Mesendoderm (in vitro differentiated cells): ENCODE results near the gene GPR119. TPM values are rescaled to one million over a fixed set of nuclear protein-coding genes. Genes with fewer than 3 reads are reported as not detected.
"Not testable (repeated sequence)": the region's sequence is repeated elsewhere in the genome, so short reads cannot be mapped to it uniquely, and the experiment has no call there.

Experiments
- DNase-seq: peaks from one replicate; pipeline ENCODE4 v3.0.0; 2013
- H2AK5ac ChIP-seq: 2 replicates; pipeline ENCODE4 v1.6.1; 2013; ENCODE audit warnings: low read length, inconsistent platforms
- H2BK120ac ChIP-seq: 2 replicates; pipeline ENCODE4 v1.6.1; 2013; ENCODE audit warnings: low read depth, mild to moderate bottlenecking, low read length, moderate library complexity, mixed read lengths
- H2BK15ac ChIP-seq: replicated peaks from 2 replicates; pipeline ENCODE4 v1.6.1; 2013; ENCODE audit warnings: low read depth, mild to moderate bottlenecking, moderate library complexity
- H2BK5ac ChIP-seq: 2 replicates; pipeline ENCODE4 v1.6.1; 2013; ENCODE audit warnings: low read length, inconsistent platforms
- H3K18ac ChIP-seq: 2 replicates; pipeline ENCODE4 v1.6.1; 2013; ENCODE audit warnings: mild to moderate bottlenecking, low read length, mixed read lengths
- H3K23ac ChIP-seq: one replicate; pipeline ENCODE4 v1.6.1; 2013; ENCODE audit warnings: low read length
- H3K27ac ChIP-seq: 2 replicates; pipeline ENCODE4 v1.5.1; 2013; ENCODE audit warnings: low read depth, mild to moderate bottlenecking, inconsistent platforms, low read length, moderate library complexity
- H3K27me3 ChIP-seq: 2 replicates; pipeline ENCODE4 v1.6.1; 2013; ENCODE audit warnings: low read length, control low read depth, mild to moderate bottlenecking, inconsistent platforms; ENCODE audit not compliant: insufficient read depth, poor library complexity
- H3K36me3 ChIP-seq: 2 replicates; pipeline ENCODE4 v1.6.1; 2013; ENCODE audit warnings: low read length, inconsistent platforms; ENCODE audit not compliant: control insufficient read depth, insufficient read depth
- H3K4ac ChIP-seq: one replicate; pipeline ENCODE4 v1.6.1; 2013; ENCODE audit warnings: low read depth, mild to moderate bottlenecking, low read length, moderate library complexity
- H3K4me1 ChIP-seq: 2 replicates; pipeline ENCODE4 v1.6.1; 2013; ENCODE audit warnings: low read depth, low read length, inconsistent platforms; ENCODE audit not compliant: control insufficient read depth
- H3K4me2 ChIP-seq: 2 replicates; pipeline ENCODE4 v1.6.1; 2013; ENCODE audit warnings: low read length
- H3K4me3 ChIP-seq: 2 replicates; pipeline ENCODE4 v1.5.1; 2013; ENCODE audit warnings: mild to moderate bottlenecking, low read length
- H3K56ac ChIP-seq: one replicate; pipeline ENCODE4 v1.6.1; 2013; ENCODE audit warnings: low read length
- H3K79me1 ChIP-seq: 2 replicates; pipeline ENCODE4 v1.6.1; 2013; ENCODE audit warnings: low read length, inconsistent platforms
- H3K79me2 ChIP-seq: 2 replicates; pipeline ENCODE4 v1.6.1; 2013; ENCODE audit warnings: mild to moderate bottlenecking, low read length; ENCODE audit not compliant: control insufficient read depth, insufficient read depth
- H3K9ac ChIP-seq: 2 replicates; pipeline ENCODE4 v1.6.1; 2013; ENCODE audit warnings: low read length, inconsistent platforms
- H4K5ac ChIP-seq: one replicate; pipeline ENCODE4 v1.6.1; 2013; ENCODE audit warnings: low read length
- H4K8ac ChIP-seq: one replicate; pipeline ENCODE4 v1.6.1; 2013; ENCODE audit warnings: low read depth, mild to moderate bottlenecking, control low read depth, low read length, moderate library complexity
- WGBS: extraction: QIAGEN DNeasy Blood & Tissue Kit; methylation state at CpG from one replicate; pipeline ENCODE4 v1.1.7; 2013; ENCODE audit warnings: low lambda C conversion rate, missing lambda C conversion rate; ENCODE audit not compliant: insufficient coverage; ENCODE audit errors: extremely low coverage; 5-methylcytosine and 5-hydroxymethylcytosine counted together
- polyA plus RNA-seq, 2 experiments: library from polyadenylated mRNA; stranded (reverse); fragments of 200-250 nt; gene quantifications; one replicate each; pipeline ENCODE4 v1.2.3, GENCODE V29; 2013

The GPR119 gene
- polyA plus RNA-seq (2013, experiment 1 of 2) = not detected
- polyA plus RNA-seq (2013, experiment 2 of 2) = not detected

GRCh38 chrX:130385520-130385919 is at the start of gene GPR119:
GPR119 (minus strand) TSS chrX:130385674; CDS start chrX:130385447, 227 bp downstream.
- WGBS = no CpG with 5 or more reads among the region's 4 CpGs
- Histone ChIP-seq H3K4ac (no peak within 1 kb of the TSS), H3K18ac (no peak within 1 kb of the TSS), H3K36me3 (no peaks in the 10 kb centered on the region), H3K56ac (no peak within 1 kb of the TSS), H3K4me2 (no peak within 1 kb of the TSS), H3K79me2 (no peaks in the 10 kb centered on the region), H3K4me1 (no peaks in the 10 kb centered on the region), H2AK5ac (no peak within 1 kb of the TSS), H3K79me1 (no peaks in the 10 kb centered on the region), H4K5ac (no peak within 1 kb of the TSS), H3K4me3 (no peak within 1 kb of the TSS), H2BK15ac (no peak within 1 kb of the TSS), H3K9ac (no peak within 1 kb of the TSS), H3K27me3 (no peaks in the 10 kb centered on the region), H3K23ac (no peak within 1 kb of the TSS), H3K27ac (no peak within 1 kb of the TSS), H2BK5ac (no peak within 1 kb of the TSS), H2BK120ac (no peak within 1 kb of the TSS), H4K8ac (no peak within 1 kb of the TSS)
- no peak for DNase-seq

GRCh38 chrX:130429236-130429635 is 43.8 kb upstream of the GPR119 start:
- not testable (repeated sequence) for H3K79me2 ChIP-seq, H3K9ac ChIP-seq, H3K4me2 ChIP-seq, H3K4ac ChIP-seq, DNase-seq, H2BK5ac ChIP-seq, H3K23ac ChIP-seq, H3K18ac ChIP-seq, H2BK15ac ChIP-seq, H3K4me1 ChIP-seq, H3K4me3 ChIP-seq, H3K56ac ChIP-seq, H3K36me3 ChIP-seq, H3K27ac ChIP-seq, H2AK5ac ChIP-seq, H3K27me3 ChIP-seq, H4K8ac ChIP-seq, H3K79me1 ChIP-seq, H4K5ac ChIP-seq, H2BK120ac ChIP-seq
- WGBS = no CpG with 5 or more reads among the region's 5 CpGs

- Histone ChIP-seq H3K79me2 (no peaks in the 10 kb centered on the region), H3K4ac (no peak overlapping the region), H2BK5ac (no peak overlapping the region), H3K4me3 (no peak overlapping the region), H3K27me3 (no peaks in the 10 kb centered on the region), H4K8ac (no peak overlapping the region), H3K4me1 (no peaks in the 10 kb centered on the region), H3K36me3 (no peaks in the 10 kb centered on the region), H3K9ac (no peak overlapping the region), H3K4me2 (no peak overlapping the region), H3K23ac (no peak overlapping the region), H3K18ac (no peak overlapping the region), H3K27ac (no peak overlapping the region), H2BK120ac (no peak overlapping the region), H2AK5ac (no peak overlapping the region), H4K5ac (no peak overlapping the region), H3K79me1 (no peaks in the 10 kb centered on the region), H3K56ac (no peak overlapping the region), H2BK15ac (no peak overlapping the region)
- WGBS = no CpG with 5 or more reads among the region's 6 CpGs
- no peak for DNase-seq
Measured at GRCh38 chrX:130426531-130426930, 41.1 kb upstream of the GPR119 start.

- Histone ChIP-seq H3K4me3 (no peak overlapping the region), H3K4me2 (no peak overlapping the region), H3K4ac (no peak overlapping the region), H3K56ac (no peak overlapping the region), H3K27me3 (no peaks in the 10 kb centered on the region), H2AK5ac (no peak overlapping the region), H4K5ac (no peak overlapping the region), H2BK120ac (no peak overlapping the region), H3K36me3 (no peaks in the 10 kb centered on the region), H3K79me2 (no peaks in the 10 kb centered on the region), H3K18ac (no peak overlapping the region), H3K9ac (no peak overlapping the region), H2BK15ac (no peak overlapping the region), H3K23ac (no peak overlapping the region), H2BK5ac (no peak overlapping the region), H3K79me1 (no peaks in the 10 kb centered on the region), H3K27ac (no peak overlapping the region), H4K8ac (no peak overlapping the region), H3K4me1 (no peaks in the 10 kb centered on the region)
- no peak for DNase-seq
- WGBS = no CpG with 5 or more reads among the region's 2 CpGs
Measured at GRCh38 chrX:130419263-130419662, 33.8 kb upstream of the GPR119 start.

- no peak overlapping the region for H3K4ac ChIP-seq
- no peak overlapping the region for H4K5ac ChIP-seq
- no peaks in the 10 kb centered on the region for H3K27me3 ChIP-seq
- H2BK120ac ChIP-seq = no peak overlapping the region
- H3K4me2 ChIP-seq = no peak overlapping the region
- H3K9ac ChIP-seq = no peak overlapping the region
- no CpG with 5 or more reads among the region's 4 CpGs for WGBS
- H4K8ac ChIP-seq = no peak overlapping the region
- H3K4me3 ChIP-seq = no peak overlapping the region
- no peaks in the 10 kb centered on the region for H3K79me1 ChIP-seq
- H3K23ac ChIP-seq = no peak overlapping the region
- H3K36me3 ChIP-seq = no peaks in the 10 kb centered on the region
- no peaks in the 10 kb centered on the region for H3K4me1 ChIP-seq
- no peak for DNase-seq
- no peak overlapping the region for H3K18ac ChIP-seq
- H2AK5ac ChIP-seq = no peak overlapping the region
- H2BK15ac ChIP-seq = no peak overlapping the region
- H3K27ac ChIP-seq = no peak overlapping the region
- no peak overlapping the region for H3K56ac ChIP-seq
- no peak overlapping the region for H2BK5ac ChIP-seq
- H3K79me2 ChIP-seq = no peaks in the 10 kb centered on the region
Measured at GRCh38 chrX:130418740-130419139, 33.3 kb upstream of the GPR119 start.

- H3K27me3 ChIP-seq = no peaks in the 10 kb centered on the region
- no peaks in the 10 kb centered on the region for H3K79me2 ChIP-seq
- no peak overlapping the region for H2BK15ac ChIP-seq
- no peak overlapping the region for H2BK120ac ChIP-seq
- no peak overlapping the region for H3K23ac ChIP-seq
- no peak overlapping the region for H3K9ac ChIP-seq
- no peak for DNase-seq
- H2AK5ac ChIP-seq = no peak overlapping the region
- no peaks in the 10 kb centered on the region for H3K79me1 ChIP-seq
- no peak overlapping the region for H4K5ac ChIP-seq
- H2BK5ac ChIP-seq = no peak overlapping the region
- no peaks in the 10 kb centered on the region for H3K4me1 ChIP-seq
- WGBS = no CpG with 5 or more reads among the region's 2 CpGs
- H3K36me3 ChIP-seq = no peaks in the 10 kb centered on the region
- no peak overlapping the region for H3K4me2 ChIP-seq
- H3K27ac ChIP-seq = no peak overlapping the region
- no peak overlapping the region for H3K56ac ChIP-seq
- H3K4ac ChIP-seq = no peak overlapping the region
- no peak overlapping the region for H3K18ac ChIP-seq
- H3K4me3 ChIP-seq = no peak overlapping the region
- no peak overlapping the region for H4K8ac ChIP-seq
Measured at GRCh38 chrX:130418066-130418465, 32.6 kb upstream of the GPR119 start.
